HG02588 (cell line): ENCODE data around the gene RHOT2.
"Not testable (repeated sequence)": the region's sequence is repeated elsewhere in the genome, so short reads cannot be mapped to it uniquely, and the experiment has no call there.

Source experiments
- ATAC-seq: cut with Tn5 transposase; IDR thresholded peaks from one replicate; pipeline ENCODE4 v1.9.1; 2021; ENCODE audit warnings: mild to moderate bottlenecking, moderate library complexity; ENCODE audit not compliant: unreplicated experiment

Gene RHOT2

DNA sequence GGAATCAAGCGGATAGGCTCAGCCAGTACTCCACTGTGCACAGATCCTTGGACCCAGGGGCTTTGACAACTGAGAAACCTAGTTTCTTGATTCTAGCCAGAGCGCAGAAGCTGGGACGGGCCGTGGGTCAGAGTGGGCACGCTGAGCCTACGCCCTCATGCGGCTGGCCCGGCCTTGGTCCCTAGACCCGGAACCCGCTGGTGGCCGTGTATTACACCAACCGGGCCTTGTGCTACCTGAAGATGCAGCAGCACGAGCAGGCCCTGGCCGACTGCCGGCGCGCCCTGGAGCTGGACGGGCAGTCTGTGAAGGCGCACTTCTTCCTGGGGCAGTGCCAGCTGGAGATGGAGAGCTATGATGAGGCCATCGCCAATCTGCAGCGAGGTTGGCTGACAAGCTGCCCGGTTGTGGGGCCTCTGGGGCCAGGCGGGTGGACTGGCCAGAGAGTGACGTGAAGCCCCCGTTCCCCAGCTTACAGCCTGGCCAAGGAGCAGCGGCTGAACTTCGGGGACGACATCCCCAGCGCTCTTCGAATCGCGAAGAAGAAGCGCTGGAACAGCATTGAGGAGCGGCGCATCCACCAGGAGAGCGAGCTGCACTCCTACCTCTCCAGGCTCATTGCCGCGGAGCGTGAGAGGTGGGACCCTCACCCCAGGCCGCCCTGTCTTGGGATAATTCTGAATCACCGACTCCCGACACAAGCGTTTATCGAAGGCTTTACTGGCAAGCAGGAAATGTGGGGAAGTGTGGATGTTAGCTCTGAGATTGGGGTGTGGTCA lies 13.2 kb downstream of the RHOT2 start:
- no peak for ATAC-seq

GRCh38 chr16:681746-682427 lies 14.0 kb downstream of the RHOT2 start:
- no peak for ATAC-seq

- no peak for ATAC-seq
Measured at GRCh38 chr16:682493-683395, 14.8 kb downstream of the RHOT2 start.

DNA sequence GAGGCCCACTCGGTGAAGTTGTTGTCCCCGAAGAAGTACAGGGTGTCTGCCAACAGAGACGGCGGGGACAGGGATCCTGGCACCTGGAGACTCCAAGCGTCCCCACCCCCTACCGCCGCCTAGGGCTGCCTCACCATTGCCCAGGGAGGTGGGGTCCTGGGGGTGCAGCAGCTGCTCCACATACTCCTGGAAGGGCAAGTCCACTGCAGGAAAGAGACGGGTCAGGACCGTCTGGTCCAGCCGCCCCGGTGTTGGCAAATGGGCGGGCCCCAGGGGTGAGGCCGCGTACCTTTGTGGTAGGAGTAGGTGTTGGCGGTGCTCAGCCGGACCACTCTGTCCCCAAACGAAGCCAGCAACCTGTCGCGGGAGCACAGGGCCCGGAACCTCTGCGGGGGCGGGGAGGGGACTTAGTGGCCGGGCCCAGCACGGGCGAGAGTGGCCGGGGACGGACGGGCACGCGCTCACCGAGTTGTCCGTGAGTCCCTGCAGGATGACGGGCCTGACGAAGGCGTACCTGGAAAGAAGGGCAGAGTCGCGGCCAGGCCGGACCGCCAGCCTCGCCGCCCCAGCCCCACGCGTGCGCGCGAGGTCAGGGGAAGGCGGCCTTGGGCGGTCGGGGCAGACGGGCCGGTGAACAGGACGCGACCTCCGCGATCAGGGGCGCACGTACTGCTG lies 15.6 kb downstream of the RHOT2 start:
- ATAC-seq: no peak

- ATAC-seq: peak; percentile 56
Measured at GRCh38 chr16:684071-684794, 16.3 kb downstream of the RHOT2 start, which contains the start of gene JMJD8. Gene JMJD8 (minus strand): TSS chr16:684334. CDS start chr16:684319, 15 bp downstream.

DNA sequence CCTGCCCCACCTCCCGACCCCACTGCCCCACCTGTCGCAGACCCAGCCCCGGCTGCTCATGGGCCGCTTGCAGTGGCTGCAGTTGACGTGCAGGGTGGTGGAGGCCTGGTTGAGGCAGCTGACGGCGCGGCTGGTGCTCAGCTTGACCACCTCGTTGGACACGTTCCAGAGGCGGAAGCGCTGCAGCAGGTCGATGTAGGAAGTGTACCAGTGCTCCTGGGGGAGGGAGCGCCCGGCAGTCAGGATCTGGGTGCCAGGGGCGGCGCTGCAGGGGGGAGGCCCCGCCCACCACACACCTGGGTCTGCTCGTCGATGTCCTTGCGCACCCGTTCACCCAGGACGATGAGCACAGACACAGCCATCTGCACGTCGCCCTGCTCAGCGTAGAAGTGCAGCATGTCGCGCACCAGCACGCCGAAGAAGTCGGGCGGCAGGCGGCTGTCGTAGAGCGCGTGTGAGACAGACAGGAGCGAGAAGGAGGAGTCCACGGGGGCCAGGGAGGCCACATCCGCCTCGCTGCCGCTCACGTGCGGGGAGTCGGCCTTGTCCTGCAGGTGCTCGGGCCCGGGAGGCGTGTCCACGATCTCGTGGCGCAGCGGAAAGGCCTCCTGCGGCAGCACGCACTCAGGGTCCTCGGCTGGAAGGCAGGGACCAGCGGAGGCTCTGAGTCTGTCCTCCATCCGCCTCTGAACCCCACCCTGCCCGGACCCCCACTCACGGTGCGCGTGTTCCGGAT lies 17.2 kb downstream of the RHOT2 start:
- no peak for ATAC-seq

DNA sequence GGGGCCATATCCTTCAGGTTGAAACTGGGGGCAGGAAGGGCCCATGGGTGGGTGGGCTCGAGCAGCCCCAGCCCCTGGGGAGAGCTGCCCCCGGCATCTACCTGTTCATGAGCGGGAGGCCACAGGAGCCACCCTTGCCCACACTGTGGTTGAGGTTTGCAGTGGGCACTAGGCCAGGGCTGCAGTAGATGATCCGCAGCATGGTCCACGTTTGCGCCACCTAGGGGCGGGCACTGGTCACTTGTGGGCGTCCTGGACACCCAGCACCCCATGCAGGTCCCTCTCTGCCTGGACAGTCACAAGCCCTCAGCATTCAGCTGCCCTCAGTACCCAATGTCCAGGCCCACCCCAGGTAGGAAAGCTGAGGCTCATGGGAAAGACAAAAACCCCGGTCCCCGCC lies 18.0 kb downstream of the RHOT2 start:
- no peak for ATAC-seq

GRCh38 chr16:686459-687260 lies 18.7 kb downstream of the RHOT2 start:
- no peak for ATAC-seq

GRCh38 chr16:687499-687898 lies 19.6 kb downstream of the RHOT2 start:
- no peak for ATAC-seq

- no peak for ATAC-seq
Measured at GRCh38 chr16:689175-689897, 21.4 kb downstream of the RHOT2 start.

GRCh38 chr16:691242-691641 lies 23.3 kb downstream of the RHOT2 start:
- not testable (repeated sequence) for ATAC-seq

DNA sequence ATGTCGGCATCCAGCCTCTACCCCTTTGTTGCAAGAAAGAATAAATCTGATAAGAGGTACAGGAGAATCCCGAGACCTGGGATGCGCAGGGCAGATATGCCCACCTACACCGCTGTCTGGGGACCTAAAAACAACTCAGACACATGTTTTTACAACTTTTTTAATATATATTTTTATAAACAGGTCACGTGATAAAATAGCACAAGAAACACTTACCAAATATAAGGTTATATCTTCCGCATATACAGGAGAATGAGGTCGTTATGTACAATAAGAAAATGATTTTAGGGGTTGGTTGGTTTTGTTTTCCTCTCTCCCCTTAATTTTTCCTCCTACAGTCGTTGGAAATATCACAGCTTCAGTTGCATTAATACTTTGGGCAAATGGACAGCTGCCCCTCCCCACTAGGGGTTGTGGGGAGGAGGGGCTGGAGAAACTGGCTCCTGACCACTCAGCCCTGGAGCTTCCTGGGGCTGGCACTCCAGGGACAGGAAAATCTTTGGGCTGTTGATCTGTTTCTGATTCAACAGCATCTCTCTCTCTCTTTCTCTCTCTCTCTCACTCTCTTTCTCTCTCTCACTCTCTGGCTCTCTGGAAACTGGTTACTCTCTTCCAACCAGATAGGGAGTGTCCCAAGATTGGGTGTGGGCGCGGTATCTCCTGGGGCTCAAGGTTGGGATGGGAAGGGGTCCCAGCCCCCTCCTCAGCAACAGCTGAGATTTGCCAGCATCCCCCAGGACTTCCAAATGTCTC lies 24.6 kb downstream of the RHOT2 start:
- no peak for ATAC-seq

DNA sequence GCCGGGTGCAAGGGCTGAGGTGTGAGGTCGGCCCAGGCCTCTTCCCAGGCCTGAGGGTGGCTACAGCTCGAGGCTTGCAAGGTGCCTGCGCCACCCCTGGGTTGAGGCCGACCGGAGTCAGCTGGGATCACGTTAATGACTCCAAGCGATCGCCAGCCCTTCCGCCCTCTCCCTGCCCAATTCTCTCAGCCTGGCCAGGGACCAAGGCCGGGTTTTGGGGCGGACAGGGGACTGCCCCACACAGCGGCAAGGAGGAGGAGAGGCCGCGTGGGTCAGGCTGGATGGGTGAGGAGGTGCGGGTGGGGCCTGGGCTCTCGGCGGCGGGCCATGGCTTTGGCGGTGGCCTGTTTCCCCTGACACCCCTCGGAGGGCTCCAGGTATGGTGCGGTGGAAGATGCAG lies 25.4 kb downstream of the RHOT2 start:
- ATAC-seq: no peak

DNA sequence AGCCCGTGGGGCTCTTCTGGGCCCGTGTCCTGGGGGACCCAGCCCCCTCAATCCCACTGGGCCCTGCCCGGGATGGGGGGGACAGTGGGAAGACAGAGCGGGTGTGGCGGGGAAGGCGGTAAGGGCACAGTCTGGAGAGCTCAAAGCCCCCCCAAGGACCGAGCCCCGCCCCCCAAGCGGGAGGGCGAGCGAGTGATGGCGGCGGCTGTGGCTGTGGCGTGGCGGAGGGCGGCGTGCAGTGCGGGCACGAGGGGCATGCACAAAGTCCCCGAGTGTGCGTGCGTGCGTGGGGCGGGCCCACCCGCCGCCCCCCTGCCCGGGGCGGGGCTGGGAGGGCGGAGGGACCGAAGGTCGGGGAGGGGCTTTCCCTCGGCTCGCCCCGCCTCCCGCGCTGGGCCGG lies 25.8 kb downstream of the RHOT2 start:
- no peak for ATAC-seq

DNA sequence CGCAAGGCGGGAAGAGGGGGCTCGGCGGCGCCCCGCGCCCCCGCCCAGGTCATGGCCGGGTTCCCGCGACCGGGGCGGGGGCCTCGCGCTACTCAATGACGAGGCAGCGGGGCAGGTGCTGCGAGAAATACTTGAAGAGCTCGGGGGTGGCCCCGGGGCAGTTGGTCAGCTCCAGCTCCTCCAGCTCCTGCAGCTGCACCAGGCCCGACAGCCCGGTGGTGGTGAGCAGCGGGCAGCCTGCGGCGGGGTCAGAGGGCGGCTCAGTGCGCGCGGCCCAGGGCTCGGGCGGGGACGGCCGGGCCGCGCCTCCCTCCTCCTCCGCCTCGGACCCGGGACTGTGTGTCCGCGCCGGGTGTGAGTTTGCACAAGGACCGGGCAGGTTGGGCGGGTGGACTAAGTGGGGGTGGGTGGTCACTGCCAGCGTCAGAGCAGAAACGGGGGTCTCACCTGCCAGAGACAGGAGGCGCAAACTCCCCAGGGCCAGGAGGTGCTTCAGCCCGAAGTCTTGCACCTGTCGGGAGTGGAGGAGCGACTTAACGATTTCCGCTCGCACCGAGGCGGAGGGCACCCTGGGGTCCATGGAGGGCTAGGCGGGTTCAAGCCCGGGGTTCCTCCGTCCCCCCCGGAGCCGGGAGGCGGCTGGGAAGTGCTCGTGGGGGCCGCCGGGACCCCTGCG lies 26.4 kb downstream of the RHOT2 start:
- ATAC-seq: no peak

DNA sequence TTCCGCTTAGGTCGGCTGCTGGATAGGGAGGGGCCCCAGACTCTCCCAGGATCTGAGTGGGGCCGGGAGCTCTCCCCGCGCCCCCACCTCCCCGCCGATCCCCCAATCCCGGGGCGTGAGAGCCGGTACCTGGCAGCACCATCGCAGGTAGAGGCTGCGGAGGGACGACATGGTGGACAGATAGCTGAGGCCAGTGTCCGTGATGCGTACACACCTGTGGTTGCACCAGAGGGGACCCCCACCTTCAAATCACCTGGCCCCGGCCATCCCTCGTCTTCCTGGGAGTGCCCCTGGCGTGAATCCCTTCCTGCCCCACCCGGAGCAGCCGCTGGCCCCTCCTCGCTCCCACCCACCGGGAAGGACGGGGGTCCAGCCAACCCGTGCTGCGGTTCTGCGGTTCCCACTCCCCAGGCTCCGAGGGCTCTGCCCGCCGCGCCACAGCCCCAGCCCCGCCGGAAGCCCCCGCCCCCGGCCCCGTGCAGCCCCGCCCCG lies 27.0 kb downstream of the RHOT2 start:
- no peak for ATAC-seq
